NCI-H526 treated with DMSO at 0.1 percent for 48 hours (cell line): ENCODE results near the gene YRDC.

Experiments used
- DNase-seq: peaks from one replicate; lab custom pipeline; 2025; lab: John Stamatoyannopoulos, UW

YRDC gene

GRCh38 chr1:37765916-37766664 lies 41.9 kb downstream of the YRDC start:
- peak; percentile 85 for DNase-seq

DNA sequence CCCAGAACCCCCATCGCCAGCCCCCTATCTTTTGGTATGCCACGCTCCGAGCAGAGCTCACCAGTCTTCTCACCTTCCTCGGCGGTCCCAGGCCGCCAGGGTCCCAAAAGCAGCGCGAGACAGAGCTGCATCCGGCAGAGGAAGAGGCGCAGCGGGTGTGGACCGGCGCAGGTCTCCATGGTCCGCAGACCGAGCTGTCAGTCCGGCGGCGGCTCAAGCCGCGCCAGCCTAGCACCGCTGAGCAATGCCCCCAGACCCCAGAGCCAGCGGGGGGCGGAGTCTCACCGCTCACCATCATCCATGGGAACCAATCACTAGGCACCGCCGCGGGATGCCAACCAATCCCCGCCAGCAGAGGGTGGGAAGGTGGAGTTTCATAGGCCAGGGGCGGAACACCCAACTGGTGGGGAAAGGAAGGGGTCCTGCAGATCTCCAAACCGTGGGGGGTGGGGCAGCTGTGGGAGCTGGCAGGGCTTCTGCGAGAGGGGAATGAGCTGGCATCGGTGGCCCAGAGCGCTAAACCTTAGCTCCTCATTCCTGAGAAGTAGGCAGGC lies 43.0 kb downstream of the YRDC start, which contains the start of gene EPHA10:
TSS of gene EPHA10 (minus strand) at position 233 of the 554 bp plus-strand sequence. CDS start at position 179, 54 bp downstream.
- peak; percentile 95 for DNase-seq

- DNase-seq = no peak
These were observed 43.6 kb downstream of the YRDC start for GRCh38 chr1:37764414-37764825.

- no peak for DNase-seq
These were observed 44.1 kb downstream of the YRDC start for GRCh38 chr1:37763791-37764413.

DNA sequence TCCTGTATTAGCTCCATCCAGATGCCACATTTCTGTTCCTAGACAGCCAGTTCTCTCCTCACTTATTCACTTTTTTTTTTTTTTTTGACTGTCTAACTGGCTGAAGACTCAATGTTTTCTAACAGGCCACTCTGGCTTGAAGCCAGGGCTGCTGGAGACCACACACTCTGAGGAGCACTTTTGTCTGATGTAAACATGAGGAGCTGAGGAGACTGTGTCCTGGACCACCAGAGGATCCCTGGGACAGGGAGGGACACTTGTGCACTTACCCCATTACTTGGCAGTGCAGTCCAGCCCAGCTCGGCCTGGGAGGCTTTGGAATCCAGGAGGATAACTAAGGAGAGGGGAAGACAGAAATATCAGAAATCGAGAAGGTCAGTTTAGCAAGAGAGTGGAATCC lies 45.5 kb downstream of the YRDC start:
- no peak for DNase-seq

- DNase-seq = no peak
These were observed 46.5 kb downstream of the YRDC start for GRCh38 chr1:37761416-37762095.

GRCh38 chr1:37759451-37759850 lies 48.6 kb downstream of the YRDC start:
- DNase-seq = no peak

DNA sequence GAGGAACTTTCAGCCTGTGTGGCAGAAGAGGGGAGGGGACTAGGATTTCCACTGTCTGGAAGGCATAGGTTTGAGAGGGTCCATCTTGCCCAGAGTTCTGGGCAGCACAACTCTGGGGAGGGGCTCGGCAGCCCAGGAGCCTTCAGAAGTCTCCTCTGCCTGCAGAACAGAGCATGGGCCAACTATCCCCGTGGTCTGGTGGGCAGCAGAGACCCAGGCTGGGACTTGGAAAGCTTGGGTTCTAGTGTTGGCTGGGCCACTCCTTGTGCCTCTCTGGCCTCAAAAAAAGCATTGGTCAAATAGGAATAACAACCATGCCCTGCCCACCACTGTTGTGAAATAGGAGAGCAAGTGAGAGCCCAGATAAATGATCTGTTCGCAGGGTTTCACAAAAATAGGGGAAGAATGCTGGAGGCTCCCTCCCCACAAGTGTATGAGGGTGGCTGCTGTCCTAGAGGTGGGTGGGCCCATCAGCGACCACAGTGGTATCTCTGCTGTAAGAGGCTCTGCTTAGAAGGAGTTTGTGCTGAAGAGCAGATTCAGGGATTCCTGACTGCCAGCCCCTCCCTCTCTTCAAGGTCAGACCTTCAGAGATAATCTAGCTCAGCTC lies 52.0 kb downstream of the YRDC start:
- DNase-seq = no peak

- DNase-seq = no peak
These were observed 52.7 kb downstream of the YRDC start for GRCh38 chr1:37755290-37755689.

- DNase-seq = no peak
These were observed 54.3 kb downstream of the YRDC start for GRCh38 chr1:37753473-37754321.
